SJCRH30 (cell line): ENCODE data around the gene ADGRB3. TPM values are rescaled to one million over a fixed set of nuclear protein-coding genes. Genes with fewer than 3 reads are reported as not detected.
"Not testable (repeated sequence)": the region's sequence is repeated elsewhere in the genome, so short reads cannot be mapped to it uniquely, and the experiment has no call there.

Source experiments
- DNase-seq, 2 experiments: peaks; one replicate each; pipeline ENCODE4 v3.0.0-alpha.2; 2015 to 2020
- H3K27ac ChIP-seq: fragments of 250-450 bp; sonication (Bioruptor Pico); 2 replicates; pipeline ENCODE4 v1.5.1; 2020; ENCODE audit warnings: mild to moderate bottlenecking, moderate library complexity
- H3K27me3 ChIP-seq: fragments of 250-450 bp; sonication (Bioruptor Pico); 2 replicates; pipeline ENCODE4 v1.5.1; 2020; ENCODE audit warnings: mild to moderate bottlenecking, moderate library complexity
- H3K36me3 ChIP-seq: fragments of 250-450 bp; sonication (Bioruptor Pico); 2 replicates; pipeline ENCODE4 v1.5.1; 2020; ENCODE audit warnings: mild to moderate bottlenecking, moderate library complexity
- H3K4me1 ChIP-seq: fragments of 250-450 bp; sonication (Bioruptor Pico); 2 replicates; pipeline ENCODE4 v1.5.1; 2020; ENCODE audit warnings: mild to moderate bottlenecking, moderate library complexity
- H3K4me3 ChIP-seq: fragments of 250-450 bp; sonication (Bioruptor Pico); 2 replicates; pipeline ENCODE4 v1.5.1; 2020; ENCODE audit warnings: mild to moderate bottlenecking, moderate library complexity
- H3K9me3 ChIP-seq: fragments of 250-450 bp; sonication (Bioruptor Pico); replicated peaks from 2 replicates; pipeline ENCODE4 v1.5.1; 2020; ENCODE audit warnings: mild to moderate bottlenecking, moderate library complexity
- total RNA-seq: library from RNA; depleted of rRNA; stranded (reverse); fragments of >200 nt; shearing (Covaris generic); gene quantifications from 2 replicates; pipeline ENCODE4 v1.2.3, GENCODE V29; 2014

The ADGRB3 gene
- total RNA-seq, 1 experiment from 2014 or later = 8.7 TPM

DNA sequence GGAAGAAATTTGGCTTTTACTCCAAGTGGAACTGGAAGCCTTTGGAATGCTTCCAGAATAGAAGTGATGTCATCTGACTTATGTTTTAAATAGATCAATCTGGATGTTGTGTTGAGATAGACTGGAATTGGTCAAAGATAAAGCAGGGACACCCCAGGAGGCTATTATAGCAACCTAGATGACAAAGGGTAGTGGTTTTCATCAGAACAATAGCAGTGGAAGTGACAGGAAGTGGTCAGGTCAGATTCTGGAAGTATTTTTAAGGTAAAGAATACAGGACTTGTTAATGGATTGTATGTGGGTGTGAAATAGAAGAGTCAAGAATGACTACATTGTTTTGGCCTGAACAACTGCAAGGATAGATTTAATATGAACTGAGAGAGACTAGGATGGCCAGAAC is 191.4 kb downstream of the ADGRB3 start:
- Histone ChIP-seq H3K36me3 (no peaks in the 10 kb centered on the region), H3K27ac (no peak overlapping the region; the same call in 1 of the 2 replicates), H3K4me3 (no peak overlapping the region), H3K9me3 (no peaks in the 10 kb centered on the region), H3K4me1 (0 out of 2 replicates have a peak, but pooled peaks cover 7% of the 10 kb centered on the region), H3K27me3 (no peaks in the 10 kb centered on the region)
- peak in 1 of 2 experiments; percentile 44 for DNase-seq

GRCh38 chr6:68834551-68834950 is 199.5 kb downstream of the ADGRB3 start:
- no peak for DNase-seq
- H3K9me3 ChIP-seq = no peaks in the 10 kb centered on the region
- no peak overlapping the region for H3K4me3 ChIP-seq
- no peaks in the 10 kb centered on the region for H3K4me1 ChIP-seq
- no peaks in the 10 kb centered on the region for H3K36me3 ChIP-seq
- no peaks in the 10 kb centered on the region for H3K27me3 ChIP-seq
- H3K27ac ChIP-seq = no peak overlapping the region

- Histone ChIP-seq H3K4me3 (no peak overlapping the region), H3K36me3 (no peaks in the 10 kb centered on the region), H3K9me3 (no peaks in the 10 kb centered on the region), H3K27ac (no peak overlapping the region), H3K27me3 (no peaks in the 10 kb centered on the region), H3K4me1 (no peaks in the 10 kb centered on the region)
- DNase-seq = no peak
Observed at GRCh38 chr6:68838571-68838970, 203.5 kb downstream of the ADGRB3 start.

GRCh38 chr6:68852791-68853190 is 217.7 kb downstream of the ADGRB3 start:
- H3K9me3 ChIP-seq = no peaks in the 10 kb centered on the region
- DNase-seq = no peak
- H3K27me3 ChIP-seq = no peaks in the 10 kb centered on the region
- H3K27ac ChIP-seq = no peak overlapping the region
- H3K4me3 ChIP-seq = no peak overlapping the region
- no peaks in the 10 kb centered on the region for H3K36me3 ChIP-seq
- no peaks in the 10 kb centered on the region for H3K4me1 ChIP-seq

- Histone ChIP-seq H3K4me3 (no peak overlapping the region), H3K4me1 (no peaks in the 10 kb centered on the region), H3K36me3 (no peaks in the 10 kb centered on the region), H3K27me3 (no peaks in the 10 kb centered on the region), H3K9me3 (0 out of 2 replicates have a peak, but pooled peaks cover 6% of the 10 kb centered on the region), H3K27ac (no peak overlapping the region)
- DNase-seq = no peak
Observed at GRCh38 chr6:68859233-68859632, 224.2 kb downstream of the ADGRB3 start.

DNA sequence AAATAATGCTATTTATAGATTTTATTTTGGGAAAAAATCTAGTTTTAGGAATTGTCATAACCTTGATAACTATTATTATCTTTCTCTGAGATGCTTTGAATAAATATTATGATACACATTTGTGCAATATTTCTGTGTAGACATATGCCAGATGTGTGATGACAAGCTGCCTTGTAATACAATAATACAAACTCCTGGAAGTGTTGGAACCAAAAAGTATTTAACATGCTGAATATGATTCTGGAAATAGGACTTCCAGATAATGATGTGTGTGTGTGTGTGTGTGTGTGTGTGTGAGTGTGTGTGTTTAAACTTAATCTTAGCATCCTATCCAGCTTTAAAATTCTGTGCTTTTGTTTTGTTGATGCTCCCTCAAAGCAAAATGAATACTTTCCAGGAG is 233.6 kb downstream of the ADGRB3 start:
- H3K4me1 ChIP-seq = no peaks in the 10 kb centered on the region
- DNase-seq = no peak
- H3K9me3 ChIP-seq = peaks cover 3% of the 10 kb centered on the region; the same call in 1 of the 2 replicates
- H3K27ac ChIP-seq = no peak overlapping the region
- no peak overlapping the region for H3K4me3 ChIP-seq
- no peaks in the 10 kb centered on the region; the same call in 1 of the 2 replicates for H3K36me3 ChIP-seq
- no peaks in the 10 kb centered on the region for H3K27me3 ChIP-seq

GRCh38 chr6:68873236-68873635 is 238.2 kb downstream of the ADGRB3 start:
- no peaks in the 10 kb centered on the region for H3K4me1 ChIP-seq
- DNase-seq = no peak
- no peak overlapping the region for H3K27ac ChIP-seq

DNA sequence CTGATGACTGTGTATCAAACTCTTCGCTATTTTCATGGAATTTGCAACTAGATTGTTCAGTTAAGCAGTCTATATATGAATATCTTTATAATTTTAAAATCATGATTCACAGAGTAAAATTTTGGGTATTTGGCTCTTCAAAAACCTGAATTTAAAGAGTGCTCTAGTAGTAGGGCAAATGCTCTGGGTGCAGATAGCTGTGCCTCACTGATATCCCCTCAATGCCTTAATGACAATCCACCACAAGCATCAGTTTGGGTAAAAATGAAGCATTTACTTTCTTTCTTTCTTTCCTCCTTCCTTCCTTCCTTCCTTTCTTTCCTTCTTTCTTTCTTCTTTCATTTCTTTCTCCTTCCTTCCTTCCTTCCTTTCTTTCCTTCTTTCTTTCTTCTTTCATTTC is 239.7 kb downstream of the ADGRB3 start:
- no peaks in the 10 kb centered on the region for H3K36me3 ChIP-seq
- no peaks in the 10 kb centered on the region for H3K4me1 ChIP-seq
- DNase-seq = no peak
- no peak overlapping the region for H3K27ac ChIP-seq
- H3K4me3 ChIP-seq = no peak overlapping the region
- H3K27me3 ChIP-seq = no peaks in the 10 kb centered on the region
- H3K9me3 ChIP-seq = no peaks in the 10 kb centered on the region

More at GRCh38 chr6:68873236-68873635, 238.2 kb downstream of the ADGRB3 start:
- Histone ChIP-seq H3K9me3 (no peaks in the 10 kb centered on the region), H3K4me3 (no peak overlapping the region), H3K36me3 (no peaks in the 10 kb centered on the region; the same call in 1 of the 2 replicates), H3K27me3 (no peaks in the 10 kb centered on the region)

- H3K27me3 ChIP-seq = no peaks in the 10 kb centered on the region
- no peak overlapping the region for H3K4me3 ChIP-seq
- H3K36me3 ChIP-seq = no peaks in the 10 kb centered on the region
- no peaks in the 10 kb centered on the region for H3K4me1 ChIP-seq
- no peak for DNase-seq
- H3K9me3 ChIP-seq = no peaks in the 10 kb centered on the region
- no peak overlapping the region for H3K27ac ChIP-seq
Observed at GRCh38 chr6:68875403-68875802, 240.3 kb downstream of the ADGRB3 start.

- Histone ChIP-seq H3K27ac (no peak overlapping the region), H3K27me3 (no peaks in the 10 kb centered on the region), H3K4me1 (no peaks in the 10 kb centered on the region), H3K36me3 (no peaks in the 10 kb centered on the region), H3K9me3 (no peaks in the 10 kb centered on the region), H3K4me3 (no peak overlapping the region)
- peak in 1 of 2 experiments; percentile 56 for DNase-seq
Observed at GRCh38 chr6:68876792-68877493, 241.9 kb downstream of the ADGRB3 start.

GRCh38 chr6:68880050-68880813 is 245.2 kb downstream of the ADGRB3 start:
- no peaks in the 10 kb centered on the region for H3K9me3 ChIP-seq
- DNase-seq = peak in 1 of 2 experiments; percentile 6
- no peak overlapping the region for H3K4me3 ChIP-seq
- no peaks in the 10 kb centered on the region for H3K4me1 ChIP-seq
- H3K27me3 ChIP-seq = no peaks in the 10 kb centered on the region
- no peaks in the 10 kb centered on the region for H3K36me3 ChIP-seq
- no peak overlapping the region for H3K27ac ChIP-seq

DNA sequence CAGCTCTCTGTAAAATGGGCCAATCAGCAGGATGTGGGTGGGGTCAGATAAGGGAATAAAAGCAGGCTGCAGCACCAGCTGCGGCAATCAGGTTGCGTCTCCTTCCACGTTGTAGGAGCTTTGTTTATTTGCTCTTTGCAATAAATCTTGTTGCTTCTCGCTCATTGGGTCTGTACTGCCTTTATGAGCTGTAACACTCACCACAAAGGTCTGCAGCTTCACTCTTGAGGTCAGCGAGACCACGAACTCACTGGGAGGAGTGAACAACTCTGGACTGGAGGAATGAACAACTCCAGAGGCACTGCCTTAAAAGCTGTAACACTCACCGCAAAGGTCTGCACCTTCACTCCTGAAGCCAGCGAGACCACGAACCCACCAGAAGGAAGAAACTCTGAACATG is 248.2 kb downstream of the ADGRB3 start:
- not testable (repeated sequence) for DNase-seq, H3K9me3 ChIP-seq

DNA sequence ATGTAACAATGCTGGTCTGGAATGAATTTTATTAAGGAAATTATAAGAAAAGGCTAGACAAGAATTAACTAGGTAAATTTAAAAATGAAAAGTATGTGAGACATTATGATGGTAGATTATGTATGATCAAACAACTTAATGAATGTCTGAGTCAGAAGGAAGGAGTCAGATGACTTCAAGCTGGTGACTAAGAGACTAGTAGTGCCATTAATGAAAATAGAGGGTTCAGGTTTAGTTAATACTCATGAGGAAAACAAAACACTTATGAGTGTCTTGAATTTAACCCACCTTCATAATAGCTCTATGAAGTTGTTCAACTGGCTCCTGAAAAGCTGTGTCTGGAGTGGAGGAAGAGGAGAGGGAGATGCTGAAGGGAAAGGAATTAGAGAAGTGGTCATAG is 256.3 kb downstream of the ADGRB3 start:
- Histone ChIP-seq H3K4me1 (no peaks in the 10 kb centered on the region), H3K27ac (no peak overlapping the region), H3K27me3 (no peaks in the 10 kb centered on the region), H3K36me3 (no peaks in the 10 kb centered on the region), H3K4me3 (no peak overlapping the region), H3K9me3 (no peaks in the 10 kb centered on the region)
- no peak for DNase-seq

More for the DNA sequence above, 248.2 kb downstream of the ADGRB3 start:
- H3K4me3 ChIP-seq, H3K36me3 ChIP-seq, H3K4me1 ChIP-seq, H3K27me3 ChIP-seq, H3K27ac ChIP-seq: not testable (repeated sequence)

DNA sequence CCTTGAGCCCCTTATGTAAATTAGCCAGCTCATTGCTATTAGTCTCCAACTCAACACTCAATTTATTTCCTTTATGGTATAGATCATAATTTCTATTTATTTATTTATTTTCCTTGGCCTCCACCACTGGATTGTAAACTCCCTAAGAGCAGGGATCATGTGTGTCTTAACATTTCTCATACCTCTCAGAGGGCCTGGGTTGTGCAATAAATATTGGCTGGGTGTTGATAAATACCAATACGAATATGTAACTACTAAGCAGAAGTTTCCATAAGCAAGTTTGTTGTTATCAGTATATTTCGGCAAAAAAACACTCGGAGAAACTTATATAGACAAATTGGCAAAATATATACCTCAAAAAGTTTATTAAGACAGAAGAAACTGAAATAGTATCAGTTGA is 257.4 kb downstream of the ADGRB3 start:
- H3K4me1 ChIP-seq = no peaks in the 10 kb centered on the region
- H3K27ac ChIP-seq = no peak overlapping the region
- H3K4me3 ChIP-seq = no peak overlapping the region
- no peak for DNase-seq
- no peaks in the 10 kb centered on the region for H3K36me3 ChIP-seq
- no peaks in the 10 kb centered on the region for H3K27me3 ChIP-seq
- no peaks in the 10 kb centered on the region for H3K9me3 ChIP-seq

DNA sequence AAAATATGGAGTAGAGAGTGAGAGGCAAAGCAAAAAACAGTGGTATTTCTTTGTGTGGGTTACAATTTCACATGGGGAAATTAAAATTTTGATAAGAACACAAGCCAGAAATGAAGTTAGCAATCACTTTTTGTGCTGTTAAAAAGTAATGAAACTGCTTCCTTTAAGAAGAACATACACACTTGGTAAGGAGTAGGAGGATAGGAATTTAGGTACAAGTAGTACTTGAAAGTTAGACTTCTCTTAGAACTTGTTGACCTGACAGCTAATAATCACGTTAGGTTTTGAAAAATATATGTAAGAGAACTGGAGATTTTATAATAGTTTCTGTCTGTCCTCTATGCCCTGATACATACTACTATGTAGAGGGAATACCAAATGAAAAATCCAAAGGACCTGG is 260.8 kb downstream of the ADGRB3 start:
- Histone ChIP-seq H3K36me3 (no peaks in the 10 kb centered on the region), H3K27me3 (no peaks in the 10 kb centered on the region), H3K4me1 (no peaks in the 10 kb centered on the region), H3K9me3 (no peaks in the 10 kb centered on the region), H3K27ac (no peak overlapping the region), H3K4me3 (no peak overlapping the region)
- DNase-seq = no peak
